ENCODE data around the gene PHYH. TPM values are rescaled to one million over a fixed set of nuclear protein-coding genes. Genes with fewer than 3 reads are reported as not detected.

Gene PHYH
- total and polyA plus RNA-seq, 2 experiments from 2014 or later, result 50.1 to 83.7 TPM

GRCh38 chr10:13268841-13269240, 31.0 kb downstream of the PHYH start:
- no peak overlapping the region for H3K4me2 ChIP-seq
- TF ChIP-seq EZH2phosphoT487 (IDR thresholded peaks at IDR 0.05; ENCODE audit: low read depth, severe bottlenecking, unreplicated experiment) (no peak), EZH2 (IDR thresholded peaks at IDR 0.05; ENCODE audit: borderline replicate concordance) (no peak), CTCF (IDR thresholded peaks at IDR 0.05; ENCODE audit: poor library complexity) (no peak)
- H3K79me2 ChIP-seq, result no peaks in the 10 kb centered on the region
- peak overlapping the region; percentile 22 for H3K27ac ChIP-seq
- no peak overlapping the region for H2AFZ ChIP-seq
- no peaks in the 10 kb centered on the region for H4K20me1 ChIP-seq (ENCODE audit: insufficient read depth, poor library complexity, severe bottlenecking)
- peaks cover 8% of the 10 kb centered on the region for H3K4me1 ChIP-seq (ENCODE audit: insufficient read depth)
- 48% methylated on average over 3 of the region's 3 CpGs for WGBS (ENCODE audit: low lambda C conversion rate, missing lambda C conversion rate)
- no peaks in the 10 kb centered on the region for H3K36me3 ChIP-seq (replicated peaks; ENCODE audit: insufficient read depth, low read depth)
- H3K9me2 ChIP-seq (replicated peaks; ENCODE audit: insufficient read depth), result no peaks in the 10 kb centered on the region
- H3K27me3 ChIP-seq, result no peaks in the 10 kb centered on the region
- H3K4me3 ChIP-seq, result no peak overlapping the region
- H3K9me3 ChIP-seq (ENCODE audit: low read depth), result no peaks in the 10 kb centered on the region
- peak; percentile 27 for DNase-seq (ENCODE audit: low spot score)

- 78% methylated on average over 4 of the region's 4 CpGs for WGBS (ENCODE audit: low lambda C conversion rate, missing lambda C conversion rate)
- H4K20me1 ChIP-seq (ENCODE audit: insufficient read depth, poor library complexity, severe bottlenecking), result no peaks in the 10 kb centered on the region
- H3K4me3 ChIP-seq, result no peak overlapping the region
- H3K27ac ChIP-seq, result no peak overlapping the region
- no peak overlapping the region for H3K4me2 ChIP-seq
- H3K36me3 ChIP-seq (replicated peaks; ENCODE audit: insufficient read depth, low read depth), result no peaks in the 10 kb centered on the region
- peaks cover 8% of the 10 kb centered on the region for H3K4me1 ChIP-seq (ENCODE audit: insufficient read depth)
- no peaks in the 10 kb centered on the region for H3K27me3 ChIP-seq
- H3K9me2 ChIP-seq (replicated peaks; ENCODE audit: insufficient read depth), result no peaks in the 10 kb centered on the region
- TF ChIP-seq EZH2 (IDR thresholded peaks at IDR 0.05; ENCODE audit: borderline replicate concordance), result no peak
- TF ChIP-seq EZH2phosphoT487 (IDR thresholded peaks at IDR 0.05; ENCODE audit: low read depth, severe bottlenecking, unreplicated experiment), result no peak
- no peak for TF ChIP-seq CTCF (IDR thresholded peaks at IDR 0.05; ENCODE audit: poor library complexity)
- no peak for DNase-seq (ENCODE audit: low spot score)
- no peaks in the 10 kb centered on the region for H3K79me2 ChIP-seq
- H2AFZ ChIP-seq, result no peak overlapping the region
- H3K9me3 ChIP-seq (ENCODE audit: low read depth), result no peaks in the 10 kb centered on the region
Observed at GRCh38 chr10:13268310-13268709, 31.6 kb downstream of the PHYH start.

- TF ChIP-seq EZH2phosphoT487 (IDR thresholded peaks at IDR 0.05; ENCODE audit: low read depth, severe bottlenecking, unreplicated experiment) (no peak), EZH2 (IDR thresholded peaks at IDR 0.05; ENCODE audit: borderline replicate concordance) (no peak), CTCF (IDR thresholded peaks at IDR 0.05; ENCODE audit: poor library complexity) (no peak)
- Histone ChIP-seq H3K4me3 (no peak overlapping the region), H3K4me1 (ENCODE audit: insufficient read depth) (peaks cover 1% of the 10 kb centered on the region), H3K9me3 (ENCODE audit: low read depth) (no peaks in the 10 kb centered on the region), H3K36me3 (replicated peaks; ENCODE audit: insufficient read depth, low read depth) (no peaks in the 10 kb centered on the region), H2AFZ (no peak overlapping the region), H3K79me2 (no peaks in the 10 kb centered on the region), H3K9me2 (replicated peaks; ENCODE audit: insufficient read depth) (no peaks in the 10 kb centered on the region), H3K27me3 (no peaks in the 10 kb centered on the region), H3K4me2 (no peak overlapping the region), H4K20me1 (ENCODE audit: insufficient read depth, poor library complexity, severe bottlenecking) (no peaks in the 10 kb centered on the region), H3K27ac (no peak overlapping the region)
- WGBS (ENCODE audit: low lambda C conversion rate, missing lambda C conversion rate), result 81% methylated on average over 7 of the region's 7 CpGs
- no peak for DNase-seq (ENCODE audit: low spot score)
Observed at GRCh38 chr10:13263591-13263990, 36.3 kb downstream of the PHYH start.

- H3K9me3 ChIP-seq (ENCODE audit: low read depth), result no peaks in the 10 kb centered on the region
Observed at GRCh38 chr10:13262433-13262832, 37.4 kb downstream of the PHYH start.

More at GRCh38 chr10:13262433-13262832, 37.4 kb downstream of the PHYH start:
- no peak overlapping the region for H3K27ac ChIP-seq
- TF ChIP-seq CTCF (IDR thresholded peaks at IDR 0.05; ENCODE audit: poor library complexity), result no peak
- TF ChIP-seq EZH2phosphoT487 (IDR thresholded peaks at IDR 0.05; ENCODE audit: low read depth, severe bottlenecking, unreplicated experiment), result no peak
- no peaks in the 10 kb centered on the region for H4K20me1 ChIP-seq (ENCODE audit: insufficient read depth, poor library complexity, severe bottlenecking)
- H3K9me2 ChIP-seq (replicated peaks; ENCODE audit: insufficient read depth), result no peaks in the 10 kb centered on the region
- H3K79me2 ChIP-seq, result no peaks in the 10 kb centered on the region
- no peak overlapping the region for H3K4me3 ChIP-seq
- H3K4me1 ChIP-seq (ENCODE audit: insufficient read depth), result no peaks in the 10 kb centered on the region
- H3K36me3 ChIP-seq (replicated peaks; ENCODE audit: insufficient read depth, low read depth), result no peaks in the 10 kb centered on the region
- no peak overlapping the region for H2AFZ ChIP-seq
- no peak overlapping the region for H3K4me2 ChIP-seq
- DNase-seq (ENCODE audit: low spot score), result no peak
- WGBS (ENCODE audit: low lambda C conversion rate, missing lambda C conversion rate), result 89% methylated on average over 1 of the region's 1 CpG
- H3K27me3 ChIP-seq, result no peaks in the 10 kb centered on the region

Data from hepatocyte (in vitro differentiated cells).